Measurements from ENCODE around the gene IFNB1. TPM values are rescaled to one million over a fixed set of nuclear protein-coding genes. Genes with fewer than 3 reads are reported as not detected.

Gene IFNB1
- total RNA-seq, 1 donor from 2014 or later, result not detected

DNA sequence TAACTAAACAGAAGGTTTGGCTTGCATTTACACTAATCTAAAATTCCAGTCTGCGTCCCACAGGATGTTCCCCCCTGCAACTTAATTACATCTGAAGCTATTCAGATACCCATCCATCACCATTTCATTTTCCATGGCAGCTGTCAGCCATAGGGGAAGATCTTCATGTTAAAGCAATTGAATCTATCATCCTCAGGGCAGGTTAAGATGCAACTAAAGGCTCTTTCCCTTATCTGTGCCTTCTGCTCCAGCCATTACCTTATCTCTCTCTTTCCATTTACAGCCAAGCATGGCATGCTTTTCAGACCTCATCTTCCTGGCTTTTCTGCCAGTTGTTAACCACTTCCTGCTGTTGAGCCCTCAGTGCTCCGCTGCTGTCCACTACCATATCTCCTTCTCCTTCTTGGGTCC lies 30.5 kb downstream of the IFNB1 start:
- H3K27me3 Mint-ChIP-seq (ENCODE audit: low read depth), result no peaks in the 10 kb centered on the region
- H3K36me3 Mint-ChIP-seq (ENCODE audit: low read depth), result no peaks in the 10 kb centered on the region
- no peak overlapping the region for H3K4me3 Mint-ChIP-seq
- H3K9me3 Mint-ChIP-seq, result no peaks in the 10 kb centered on the region
- TF ChIP-seq, protein P1, sequence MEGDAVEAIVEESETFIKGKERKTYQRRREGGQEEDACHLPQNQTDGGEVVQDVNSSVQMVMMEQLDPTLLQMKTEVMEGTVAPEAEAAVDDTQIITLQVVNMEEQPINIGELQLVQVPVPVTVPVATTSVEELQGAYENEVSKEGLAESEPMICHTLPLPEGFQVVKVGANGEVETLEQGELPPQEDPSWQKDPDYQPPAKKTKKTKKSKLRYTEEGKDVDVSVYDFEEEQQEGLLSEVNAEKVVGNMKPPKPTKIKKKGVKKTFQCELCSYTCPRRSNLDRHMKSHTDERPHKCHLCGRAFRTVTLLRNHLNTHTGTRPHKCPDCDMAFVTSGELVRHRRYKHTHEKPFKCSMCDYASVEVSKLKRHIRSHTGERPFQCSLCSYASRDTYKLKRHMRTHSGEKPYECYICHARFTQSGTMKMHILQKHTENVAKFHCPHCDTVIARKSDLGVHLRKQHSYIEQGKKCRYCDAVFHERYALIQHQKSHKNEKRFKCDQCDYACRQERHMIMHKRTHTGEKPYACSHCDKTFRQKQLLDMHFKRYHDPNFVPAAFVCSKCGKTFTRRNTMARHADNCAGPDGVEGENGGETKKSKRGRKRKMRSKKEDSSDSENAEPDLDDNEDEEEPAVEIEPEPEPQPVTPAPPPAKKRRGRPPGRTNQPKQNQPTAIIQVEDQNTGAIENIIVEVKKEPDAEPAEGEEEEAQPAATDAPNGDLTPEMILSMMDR (conservative IDR thresholded peaks at IDR 0.05), result no peak
- no peaks in the 10 kb centered on the region for H3K4me1 Mint-ChIP-seq
- H3K27ac Mint-ChIP-seq (ENCODE audit: unreplicated experiment), result no peak overlapping the region
- no peak for DNase-seq (ENCODE audit: low read depth, low spot score)

GRCh38 chr9:21043841-21044240 lies 33.9 kb downstream of the IFNB1 start:
- Mint-ChIP-seq H3K9me3 (no peaks in the 10 kb centered on the region), H3K4me3 (no peak overlapping the region), H3K36me3 (ENCODE audit: low read depth) (no peaks in the 10 kb centered on the region), H3K27ac (ENCODE audit: unreplicated experiment) (no peak overlapping the region), H3K27me3 (ENCODE audit: low read depth) (no peaks in the 10 kb centered on the region), H3K4me1 (no peaks in the 10 kb centered on the region)
- DNase-seq (ENCODE audit: low read depth, low spot score), result no peak
- TF ChIP-seq, protein P1 (conservative IDR thresholded peaks at IDR 0.05), result no peak

GRCh38 chr9:21042466-21042865 lies 35.3 kb downstream of the IFNB1 start:
- Mint-ChIP-seq H3K27ac (ENCODE audit: unreplicated experiment) (no peak overlapping the region), H3K4me1 (no peaks in the 10 kb centered on the region), H3K9me3 (no peaks in the 10 kb centered on the region), H3K4me3 (no peak overlapping the region), H3K36me3 (ENCODE audit: low read depth) (no peaks in the 10 kb centered on the region), H3K27me3 (ENCODE audit: low read depth) (no peaks in the 10 kb centered on the region)
- no peak for DNase-seq (ENCODE audit: low read depth, low spot score)
- TF ChIP-seq, protein P1 (conservative IDR thresholded peaks at IDR 0.05), result no peak

DNA sequence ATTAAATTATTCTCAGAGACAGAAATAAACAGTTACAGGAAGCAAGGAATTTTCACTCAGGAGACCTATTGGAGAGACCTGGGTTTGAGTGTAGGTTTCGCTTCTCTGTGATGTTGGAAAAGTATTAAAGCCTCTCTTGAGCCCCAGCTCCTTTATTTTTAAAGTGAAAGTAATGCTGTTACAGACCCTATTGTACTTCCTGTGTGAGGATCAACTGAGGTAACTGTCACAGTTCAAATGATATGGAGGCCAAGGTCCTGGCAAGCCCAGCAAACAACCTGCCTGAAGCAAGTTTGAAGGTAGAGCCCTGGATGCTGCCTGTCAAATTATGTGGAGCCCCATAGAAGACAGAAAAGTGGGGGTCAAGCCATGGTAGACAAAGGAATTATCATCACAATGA lies 38.4 kb downstream of the IFNB1 start:
- Mint-ChIP-seq H3K9me3 (no peaks in the 10 kb centered on the region), H3K4me1 (no peaks in the 10 kb centered on the region), H3K4me3 (no peak overlapping the region), H3K27ac (ENCODE audit: unreplicated experiment) (no peak overlapping the region), H3K27me3 (ENCODE audit: low read depth) (no peaks in the 10 kb centered on the region), H3K36me3 (ENCODE audit: low read depth) (no peaks in the 10 kb centered on the region)
- DNase-seq (ENCODE audit: low read depth, low spot score), result no peak
- TF ChIP-seq, protein P1 (conservative IDR thresholded peaks at IDR 0.05), result no peak

GRCh38 chr9:21037278-21037677 lies 40.5 kb downstream of the IFNB1 start:
- Mint-ChIP-seq H3K27ac (ENCODE audit: unreplicated experiment) (no peak overlapping the region), H3K4me3 (no peak overlapping the region), H3K9me3 (no peaks in the 10 kb centered on the region)

More at GRCh38 chr9:21037278-21037677, 40.5 kb downstream of the IFNB1 start:
- no peaks in the 10 kb centered on the region for H3K4me1 Mint-ChIP-seq
- DNase-seq (ENCODE audit: low read depth, low spot score), result no peak
- TF ChIP-seq, protein P1 (conservative IDR thresholded peaks at IDR 0.05), result no peak
- no peaks in the 10 kb centered on the region for H3K36me3 Mint-ChIP-seq (ENCODE audit: low read depth)
- no peaks in the 10 kb centered on the region for H3K27me3 Mint-ChIP-seq (ENCODE audit: low read depth)
